Natural killer cell (primary cell): ENCODE data around the gene SLC1A2. TPM values are rescaled to one million over a fixed set of nuclear protein-coding genes. Genes with fewer than 3 reads are reported as not detected.

Source experiments
- ATAC-seq, 3 donors: fragments of 150-1000 bp in 2 of 3; fragments of 200-7000 bp in 1 of 3; cut with Tn5 transposase; 1 replicate in 1 of 3; 2 replicates in 2 of 3; pipeline ENCODE4 v1.10.0; 2021; ENCODE audit warnings: mild to moderate bottlenecking in 2 of 3, moderate library complexity in 2 of 3
- DNase-seq, 2 donors: peaks; one replicate each; pipeline versions ENCODE4 v3.0.0 to v3.0.0-alpha.2; 2013 to 2021; ENCODE audit warnings: mixed read lengths in 1 of 2
- H3K27ac ChIP-seq: one replicate; pipeline ENCODE4 v1.5.1; 2013; ENCODE audit warnings: mild to moderate bottlenecking, low read length
- H3K27me3 ChIP-seq: one replicate; pipeline ENCODE4 v1.6.1; 2013; ENCODE audit warnings: low read length; ENCODE audit not compliant: control insufficient read depth, insufficient read depth
- H3K36me3 ChIP-seq: one replicate; pipeline ENCODE4 v1.6.1; 2013; ENCODE audit warnings: low read length; ENCODE audit not compliant: control insufficient read depth, insufficient read depth
- H3K4me1 ChIP-seq: one replicate; pipeline ENCODE4 v1.6.1; 2013; ENCODE audit warnings: low read length; ENCODE audit not compliant: control insufficient read depth, insufficient read depth
- H3K4me3 ChIP-seq: one replicate; pipeline ENCODE4 v1.5.1; 2013; ENCODE audit warnings: low read length
- H3K9me3 ChIP-seq: one replicate; pipeline ENCODE4 v1.6.1; 2013; ENCODE audit warnings: low read length; ENCODE audit not compliant: control insufficient read depth, insufficient read depth
- H3K27ac Mint-ChIP-seq, 2 donors: one replicate each; pipeline ENCODE4 v1.8.0; 2022; ENCODE audit warnings: mild to moderate bottlenecking in 2 of 2, mixed read lengths in 2 of 2, moderate library complexity in 1 of 2
- H3K27me3 Mint-ChIP-seq, 2 donors: one replicate each; pipeline ENCODE4 v1.8.0; 2022; ENCODE audit warnings: low read depth in 2 of 2, mixed read lengths in 2 of 2
- H3K36me3 Mint-ChIP-seq: one replicate; pipeline ENCODE4 v1.8.0; 2022; ENCODE audit warnings: mixed read lengths
- H3K4me1 Mint-ChIP-seq, 2 donors: one replicate each; pipeline ENCODE4 v1.8.0; 2022; ENCODE audit warnings: mixed read lengths in 2 of 2
- H3K4me3 Mint-ChIP-seq: one replicate; pipeline ENCODE4 v1.8.0; 2022; ENCODE audit warnings: mild to moderate bottlenecking, moderate library complexity, mixed read lengths
- H3K9me3 Mint-ChIP-seq, 2 donors: one replicate each; pipeline ENCODE4 v1.8.0; 2022; ENCODE audit warnings: mixed read lengths in 2 of 2
- WGBS: methylation state at CpG from one replicate; pipeline ENCODE4 v1.1.7; 2013; ENCODE audit warnings: missing lambda C conversion rate; ENCODE audit not compliant: insufficient coverage; 5-methylcytosine and 5-hydroxymethylcytosine counted together
- intact Hi-C: fragments of 100-400 bp; cut with micrococcal nuclease; formaldehyde crosslinking; loops from one replicate; pipeline ENCODE4 v1.14.2; 2022
- total RNA-seq, 4 donors: library from RNA; stranded (reverse); fragments of 120-200 nt in 1 of 4; gene quantifications; one replicate each; pipeline versions ENCODE4 v1.2.3 to v1.2.4, GENCODE V29; 2013 to 2022
- TF ChIP-seq, protein P1 (sequence below): fragments of 200-600 bp; IDR thresholded peaks from one replicate; pipeline ENCODE4 v1.8.0; 2022; ENCODE audit warnings: antibody characterized with exemption

SLC1A2 gene
- total RNA-seq, 3 donors from 2014 or later (not counting 1 experiment from before 2014, with no cell fraction given) = 0.02 TPM; not detected in 2

DNA sequence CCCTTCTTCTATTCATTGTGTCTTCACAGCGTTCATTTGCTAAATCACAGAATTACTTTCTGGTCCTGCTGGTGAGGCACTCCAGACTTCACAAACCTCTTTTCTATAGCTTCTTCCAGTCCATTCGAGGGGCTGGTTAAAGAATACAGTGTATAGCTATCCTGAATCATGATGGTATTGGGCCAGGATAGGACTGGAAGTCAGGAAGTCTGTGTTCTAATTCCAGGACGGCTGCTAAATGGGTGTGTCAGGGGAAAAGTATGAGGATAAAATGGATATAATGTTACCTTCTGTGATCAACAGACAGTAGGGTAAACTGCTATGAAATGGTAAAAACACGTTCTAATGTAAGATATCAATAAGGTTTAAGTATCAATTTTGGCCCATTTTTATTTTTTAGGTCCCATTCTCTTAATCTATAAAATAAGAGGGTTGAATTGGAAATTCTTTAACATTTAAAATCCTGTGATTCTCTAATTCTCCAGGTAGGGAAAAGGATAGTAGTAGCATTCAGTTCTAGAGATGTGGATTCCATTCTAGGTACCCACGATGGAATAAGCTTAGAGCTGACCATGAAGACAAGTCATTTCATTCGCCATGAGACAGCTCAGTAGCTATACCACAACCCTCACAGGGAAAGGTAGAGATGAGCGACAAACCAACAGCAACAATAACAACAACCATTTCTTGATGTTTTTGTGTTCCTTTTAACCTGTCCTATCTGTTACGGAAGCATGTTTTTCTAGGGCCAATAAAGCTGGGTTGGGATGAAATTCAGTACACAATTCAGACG lies 96.1 kb downstream of the SLC1A2 start:
- H3K4me3 Mint-ChIP-seq = no peak overlapping the region
- TF ChIP-seq, protein P1, sequence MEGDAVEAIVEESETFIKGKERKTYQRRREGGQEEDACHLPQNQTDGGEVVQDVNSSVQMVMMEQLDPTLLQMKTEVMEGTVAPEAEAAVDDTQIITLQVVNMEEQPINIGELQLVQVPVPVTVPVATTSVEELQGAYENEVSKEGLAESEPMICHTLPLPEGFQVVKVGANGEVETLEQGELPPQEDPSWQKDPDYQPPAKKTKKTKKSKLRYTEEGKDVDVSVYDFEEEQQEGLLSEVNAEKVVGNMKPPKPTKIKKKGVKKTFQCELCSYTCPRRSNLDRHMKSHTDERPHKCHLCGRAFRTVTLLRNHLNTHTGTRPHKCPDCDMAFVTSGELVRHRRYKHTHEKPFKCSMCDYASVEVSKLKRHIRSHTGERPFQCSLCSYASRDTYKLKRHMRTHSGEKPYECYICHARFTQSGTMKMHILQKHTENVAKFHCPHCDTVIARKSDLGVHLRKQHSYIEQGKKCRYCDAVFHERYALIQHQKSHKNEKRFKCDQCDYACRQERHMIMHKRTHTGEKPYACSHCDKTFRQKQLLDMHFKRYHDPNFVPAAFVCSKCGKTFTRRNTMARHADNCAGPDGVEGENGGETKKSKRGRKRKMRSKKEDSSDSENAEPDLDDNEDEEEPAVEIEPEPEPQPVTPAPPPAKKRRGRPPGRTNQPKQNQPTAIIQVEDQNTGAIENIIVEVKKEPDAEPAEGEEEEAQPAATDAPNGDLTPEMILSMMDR = no peak

DNA sequence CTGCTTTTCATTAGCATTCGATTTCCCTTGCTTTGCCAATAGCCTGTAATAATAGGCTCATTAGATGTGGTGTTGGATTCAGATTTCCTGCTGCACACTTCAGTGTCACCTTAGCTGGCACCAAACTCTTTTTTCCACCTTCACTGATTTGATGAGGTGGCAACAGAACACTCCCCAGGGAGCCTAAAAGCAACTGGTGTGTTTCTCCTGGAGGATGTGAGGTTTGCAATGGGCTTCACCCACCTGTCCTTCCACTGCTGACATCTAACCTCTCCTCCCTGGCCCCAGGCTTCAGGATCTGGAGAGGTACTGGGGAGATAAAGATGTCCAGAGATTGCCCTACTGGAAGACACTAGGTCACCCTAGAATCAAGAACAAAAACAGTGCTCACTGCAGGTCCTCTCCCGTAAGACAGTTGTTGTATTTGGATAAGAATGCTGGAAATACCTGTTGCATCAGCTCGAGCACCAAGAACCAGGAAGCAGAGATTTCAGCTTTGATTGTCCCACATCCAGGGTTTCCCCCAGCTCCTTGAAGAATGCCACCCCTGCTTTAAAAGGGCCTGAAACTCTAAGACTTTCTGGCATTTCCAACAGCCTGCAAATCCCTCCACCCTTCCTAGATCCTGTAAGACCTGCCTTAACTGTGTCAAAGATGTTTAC lies 96.9 kb downstream of the SLC1A2 start:
- H3K4me3 Mint-ChIP-seq = no peak overlapping the region
- H3K36me3 ChIP-seq = no peaks in the 10 kb centered on the region
- no peak overlapping the region for H3K27ac Mint-ChIP-seq
- TF ChIP-seq, protein P1 = no peak
- 82% methylated on average over 3 of the region's 3 CpGs for WGBS
- ATAC-seq (no peak), DNase-seq (no peak)
- no peaks in the 10 kb centered on the region for H3K9me3 Mint-ChIP-seq
- H3K27me3 Mint-ChIP-seq = peaks cover 8 to 14% of the 10 kb centered on the region in 2 donors
- no peaks in the 10 kb centered on the region for H3K36me3 Mint-ChIP-seq
- no peaks in the 10 kb centered on the region for H3K4me1 Mint-ChIP-seq
- no peak overlapping the region for H3K27ac ChIP-seq
- no peaks in the 10 kb centered on the region for H3K27me3 ChIP-seq
- H3K4me1 ChIP-seq = no peaks in the 10 kb centered on the region
- H3K9me3 ChIP-seq = no peaks in the 10 kb centered on the region
- intact Hi-C loops = no loop called here
- no peak overlapping the region for H3K4me3 ChIP-seq

More for the DNA sequence above, 96.1 kb downstream of the SLC1A2 start:
- H3K4me1 ChIP-seq = no peaks in the 10 kb centered on the region
- no peaks in the 10 kb centered on the region for H3K36me3 ChIP-seq
- no peak overlapping the region for H3K4me3 ChIP-seq
- WGBS = 83% methylated on average over 8 of the region's 9 CpGs
- no peaks in the 10 kb centered on the region for H3K4me1 Mint-ChIP-seq
- DNase-seq = no peak
- ATAC-seq = no peak
- no peak overlapping the region for H3K27ac ChIP-seq
- peaks cover 8 to 14% of the 10 kb centered on the region in 2 donors for H3K27me3 Mint-ChIP-seq
- no peaks in the 10 kb centered on the region for H3K27me3 ChIP-seq
- no peaks in the 10 kb centered on the region for H3K36me3 Mint-ChIP-seq
- intact Hi-C loops = no loop called here
- H3K27ac Mint-ChIP-seq = no peak overlapping the region
- no peaks in the 10 kb centered on the region for H3K9me3 Mint-ChIP-seq
- no peaks in the 10 kb centered on the region for H3K9me3 ChIP-seq

DNA sequence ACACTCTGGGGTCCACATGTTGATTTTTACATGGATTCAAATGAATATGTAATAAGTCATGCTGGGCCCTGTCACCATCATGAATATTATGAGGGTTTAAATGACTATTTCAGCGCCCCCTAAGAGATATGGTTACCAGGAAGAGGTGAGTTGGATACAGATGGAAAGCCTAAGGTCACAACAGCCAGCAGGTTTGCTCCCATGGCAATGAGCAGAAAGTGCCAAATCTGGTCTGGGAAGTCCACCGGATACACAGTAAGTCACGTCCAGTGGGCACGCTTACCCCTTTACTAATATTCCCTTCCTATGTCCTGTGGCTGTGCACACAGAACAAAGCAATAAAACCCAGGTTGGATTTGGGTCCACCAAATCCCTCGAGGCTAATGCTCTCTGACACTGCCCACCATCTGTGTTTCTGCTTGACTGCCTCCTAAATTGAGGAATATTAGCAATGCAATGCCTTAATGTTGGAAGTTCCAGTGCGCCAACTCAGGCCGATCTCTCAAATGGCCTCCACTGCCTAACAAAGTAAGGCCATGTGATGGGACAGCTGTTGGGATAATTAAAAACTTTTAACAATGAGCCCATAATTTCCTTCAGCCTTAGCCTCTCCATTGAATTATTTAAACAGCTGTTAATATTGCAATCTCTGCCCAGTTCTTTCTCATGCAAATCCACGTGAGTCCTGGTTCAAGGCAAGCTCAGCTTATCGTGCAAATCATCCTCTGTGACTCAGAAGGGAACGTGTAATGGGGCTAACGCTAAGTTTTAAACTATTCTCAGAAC lies 97.6 kb downstream of the SLC1A2 start:
- Histone ChIP-seq H3K4me3 (no peak overlapping the region), H3K27me3 (no peaks in the 10 kb centered on the region), H3K4me1 (no peaks in the 10 kb centered on the region), H3K27ac (no peak overlapping the region), H3K36me3 (no peaks in the 10 kb centered on the region), H3K9me3 (no peaks in the 10 kb centered on the region)
- no peak for DNase-seq
- intact Hi-C loops = no loop called here
- 83% methylated on average over 11 of the region's 11 CpGs for WGBS
- H3K27me3 Mint-ChIP-seq = peaks cover 8 to 14% of the 10 kb centered on the region in 2 donors
- no peaks in the 10 kb centered on the region for H3K36me3 Mint-ChIP-seq
- no peak overlapping the region for H3K27ac Mint-ChIP-seq
- no peak overlapping the region for H3K4me3 Mint-ChIP-seq
- no peak for ATAC-seq
- H3K9me3 Mint-ChIP-seq = no peaks in the 10 kb centered on the region
- no peaks in the 10 kb centered on the region for H3K4me1 Mint-ChIP-seq
- TF ChIP-seq, protein P1 = no peak
